A673 (cell line): ENCODE data around the gene WFS1. TPM values are rescaled to one million over a fixed set of nuclear protein-coding genes. Genes with fewer than 3 reads are reported as not detected.

Experiments
- BruUV-seq: library from RNA; stranded (reverse); fragments of 400-500 nt; replicated peaks from 2 replicates; lab custom pipeline; 2021; lab: Mats Ljungman, UMichigan
- CTCF ChIA-PET: fragments of 300-600 bp; sonication (Branson Sonifier 250); formaldehyde crosslinking; loops from one replicate; lab custom pipeline; 2022; ENCODE audit warnings: antibody characterized with exemption; lab: Charles Lee
- POLR2A ChIA-PET: fragments of 300-600 bp; sonication (Branson Sonifier 250); formaldehyde crosslinking; loops from one replicate; lab custom pipeline; 2022; ENCODE audit warnings: antibody characterized with exemption; ENCODE audit not compliant: low non-redundant PET; lab: Charles Lee
- DNase-seq: peaks from one replicate; pipeline ENCODE4 v3.0.0-alpha.2; 2015; ENCODE audit warnings: low spot score
- H3K27ac ChIP-seq: fragments of 200-600 bp; sonication (generic); 2 replicates; pipeline ENCODE4 v1.5.1; 2016; ENCODE audit warnings: mixed run types, low read depth, mild to moderate bottlenecking, mixed read lengths, antibody characterized with exemption, low read length; ENCODE audit not compliant: poor library complexity, severe bottlenecking
- H3K27me3 ChIP-seq: fragments of 200-600 bp; sonication (generic); replicated peaks from 2 replicates; pipeline ENCODE4 v1.6.1; 2017; ENCODE audit warnings: mixed run types, low read depth, mild to moderate bottlenecking, mixed read lengths, antibody characterized with exemption, low read length; ENCODE audit not compliant: insufficient read depth, poor library complexity
- H3K36me3 ChIP-seq: fragments of 200-600 bp; sonication (generic); 2 replicates; pipeline ENCODE4 v1.6.1; 2016; ENCODE audit warnings: mixed run types, mild to moderate bottlenecking, mixed read lengths, antibody characterized with exemption, low read length; ENCODE audit not compliant: insufficient read depth, poor library complexity, severe bottlenecking
- H3K4me1 ChIP-seq: fragments of 200-600 bp; sonication (generic); 2 replicates; pipeline ENCODE4 v1.6.1; 2017; ENCODE audit warnings: mixed run types, mild to moderate bottlenecking, mixed read lengths, antibody characterized with exemption, low read length; ENCODE audit not compliant: insufficient read depth, poor library complexity, severe bottlenecking
- H3K4me3 ChIP-seq: fragments of 200-600 bp; sonication (generic); 2 replicates; pipeline ENCODE4 v1.5.1; 2016; ENCODE audit warnings: low read depth, mixed run types, mild to moderate bottlenecking, mixed read lengths, low read length; ENCODE audit not compliant: poor library complexity, severe bottlenecking
- H3K9me3 ChIP-seq: fragments of 200-600 bp; sonication (generic); 2 replicates; pipeline ENCODE4 v1.6.1; 2016; ENCODE audit warnings: mixed run types, low read depth, mild to moderate bottlenecking, mixed read lengths, antibody characterized with exemption, low read length; ENCODE audit not compliant: poor library complexity, severe bottlenecking
- CTCF ChIP-seq: fragments of 300-800, 200-600 bp; sonication (generic); conservative IDR thresholded peaks from 2 replicates; pipeline ENCODE4 v1.5.1; 2017; ENCODE audit warnings: low read depth, mild to moderate bottlenecking, antibody characterized with exemption, low read length, moderate library complexity, mixed read lengths
- EZH2 ChIP-seq: fragments of 200-600 bp; sonication (generic); IDR thresholded peaks from 2 replicates; pipeline ENCODE4 v1.6.1; 2017; ENCODE audit warnings: borderline replicate concordance, low read depth, mild to moderate bottlenecking, mixed read lengths, antibody characterized with exemption, low read length; ENCODE audit not compliant: poor library complexity, severe bottlenecking
- intact Hi-C: fragments of 100-400 bp; cut with micrococcal nuclease; formaldehyde crosslinking; loops from one replicate; pipeline ENCODE4 v1.10.0; 2022; ENCODE audit not compliant: unreplicated experiment
- total RNA-seq: library from RNA; stranded (reverse); gene quantifications from 2 replicates; pipeline ENCODE4 v1.2.3, GENCODE V29; 2021

Gene WFS1
- total RNA-seq, 1 experiment from 2014 or later = 14.0 TPM

- no TSS peak for BruUV-seq
- no peak overlapping the region for H3K4me3 ChIP-seq
- ChIA-PET POLR2A (no interaction called here), CTCF (no interaction called here)
- no peaks in the 10 kb centered on the region for H3K9me3 ChIP-seq
- intact Hi-C loops = no loop called here
- no peaks in the 10 kb centered on the region for H3K4me1 ChIP-seq
- H3K27ac ChIP-seq = no peak overlapping the region
- peaks cover 34% of the 10 kb centered on the region for H3K27me3 ChIP-seq
- no peaks in the 10 kb centered on the region for H3K36me3 ChIP-seq
- DNase-seq = no peak
- TF ChIP-seq EZH2 (no peak), CTCF (no peak)
These were observed 66.5 kb downstream of the WFS1 start for GRCh38 chr4:6336166-6336565.

- no TSS peak for BruUV-seq
- H3K27ac ChIP-seq = no peak overlapping the region
- no peaks in the 10 kb centered on the region for H3K36me3 ChIP-seq
- CTCF ChIA-PET = no interaction called here
- intact Hi-C loops = no loop called here
- DNase-seq = no peak
- POLR2A ChIA-PET = no interaction called here
- H3K4me1 ChIP-seq = no peaks in the 10 kb centered on the region
- H3K9me3 ChIP-seq = no peaks in the 10 kb centered on the region
- no peak overlapping the region for H3K4me3 ChIP-seq
- H3K27me3 ChIP-seq = peaks cover 38% of the 10 kb centered on the region
- peak; percentile 6 for TF ChIP-seq EZH2
- no peak for TF ChIP-seq CTCF
These were observed 67.8 kb downstream of the WFS1 start for GRCh38 chr4:6337331-6337935.

- DNase-seq = no peak
- intact Hi-C loops = no loop called here
These were observed 68.7 kb downstream of the WFS1 start for GRCh38 chr4:6338175-6338950.

More at GRCh38 chr4:6338175-6338950, 68.7 kb downstream of the WFS1 start:
- Histone ChIP-seq H3K9me3 (no peaks in the 10 kb centered on the region), H3K27ac (no peak overlapping the region), H3K4me1 (no peaks in the 10 kb centered on the region), H3K27me3 (peaks cover 45% of the 10 kb centered on the region), H3K4me3 (no peak overlapping the region), H3K36me3 (no peaks in the 10 kb centered on the region)
- no TSS peak for BruUV-seq
- TF ChIP-seq CTCF = no peak
- TF ChIP-seq EZH2 = no peak
- CTCF ChIA-PET = no interaction called here
- POLR2A ChIA-PET = no interaction called here
